ENCODE results near the gene POLR2C. TPM values are rescaled to one million over a fixed set of nuclear protein-coding genes. Genes with fewer than 3 reads are reported as not detected.
"Not testable (repeated sequence)": the region's sequence is repeated elsewhere in the genome, so short reads cannot be mapped to it uniquely, and the experiment has no call there.

Gene POLR2C
- polyA plus RNA-seq, 1 experiment = 143 TPM

DNA sequence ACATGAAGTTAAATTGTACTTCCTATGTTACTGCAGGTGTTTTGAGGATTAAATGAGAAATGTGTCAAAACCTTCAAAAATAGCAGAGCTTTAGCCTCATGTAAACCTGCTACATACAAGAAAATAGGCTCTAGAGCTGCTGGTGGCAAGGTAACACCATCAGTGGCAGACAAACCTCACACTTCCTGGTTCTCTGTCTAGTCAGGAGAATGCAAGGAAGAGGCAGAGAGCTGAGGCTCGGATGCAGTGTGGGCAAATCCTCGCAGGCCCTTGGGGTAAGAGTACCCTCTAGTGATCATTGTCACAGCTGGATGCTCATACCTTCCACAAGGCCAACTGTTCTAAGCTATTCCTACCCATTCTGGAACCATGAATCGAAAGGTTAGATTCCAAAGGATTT, 29.5 kb upstream of the POLR2C start:
- ChIA-PET CTCF (interaction anchor here (0.5 to 2.7 kb wide), 5 partner anchors 10 to 625 kb away, joined by 3 to 15 read pairs (median 7); no protein-coding TSS in a partner anchor), POLR2A (interaction anchor here (0.6 kb wide), 1 partner anchor 198 kb away, joined by 3 read pairs; no protein-coding TSS in a partner anchor)
- DNase-seq (ENCODE audit: low read depth, low spot score) = no peak
- H3K4me3 ChIP-seq (ENCODE audit: low read depth, low read length) = no peak overlapping the region
- no peaks in the 10 kb centered on the region for H3K27me3 ChIP-seq (ENCODE audit: control insufficient read depth, insufficient read depth, low read length)
- TF ChIP-seq CTCF (IDR thresholded peaks at IDR 0.05; ENCODE audit: low read depth, low read length) = no peak
- H3K9me3 ChIP-seq (ENCODE audit: control insufficient read depth, insufficient read depth, low read length) = no peaks in the 10 kb centered on the region
- H3K27ac ChIP-seq (ENCODE audit: low read depth, low read length) = no peak overlapping the region

DNA sequence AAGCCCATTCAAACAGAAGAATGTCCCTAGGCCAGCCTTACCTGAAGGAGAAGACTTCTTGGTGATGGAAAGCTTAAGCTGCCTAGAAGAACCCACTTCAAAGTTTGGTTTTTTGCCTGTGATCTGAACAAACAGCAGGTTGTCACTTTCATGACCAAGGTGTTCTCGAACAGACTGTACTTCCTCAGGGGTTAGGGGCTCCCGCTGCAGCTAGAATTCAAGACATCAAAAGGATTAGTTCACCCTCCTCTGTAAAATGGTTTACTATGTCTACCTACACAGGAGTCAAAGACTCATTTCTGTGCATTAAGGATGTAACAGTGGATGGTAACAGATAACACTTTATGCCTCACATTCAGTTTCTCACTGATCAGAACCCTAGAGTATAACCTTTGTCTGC, 28.5 kb upstream of the POLR2C start:
- Histone ChIP-seq H3K27ac (ENCODE audit: low read depth, low read length) (no peak overlapping the region), H3K9me3 (ENCODE audit: control insufficient read depth, insufficient read depth, low read length) (no peaks in the 10 kb centered on the region), H3K4me3 (ENCODE audit: low read depth, low read length) (no peak overlapping the region), H3K27me3 (ENCODE audit: control insufficient read depth, insufficient read depth, low read length) (no peaks in the 10 kb centered on the region)
- no peak for DNase-seq (ENCODE audit: low read depth, low spot score)
- TF ChIP-seq CTCF (IDR thresholded peaks at IDR 0.05; ENCODE audit: low read depth, low read length) = no peak
- ChIA-PET CTCF (interaction anchor here (0.6 to 1.7 kb wide), 2 partner anchors 10 to 17 kb away, joined by 3 to 7 read pairs; no protein-coding TSS in a partner anchor), POLR2A (no interaction called here)

DNA sequence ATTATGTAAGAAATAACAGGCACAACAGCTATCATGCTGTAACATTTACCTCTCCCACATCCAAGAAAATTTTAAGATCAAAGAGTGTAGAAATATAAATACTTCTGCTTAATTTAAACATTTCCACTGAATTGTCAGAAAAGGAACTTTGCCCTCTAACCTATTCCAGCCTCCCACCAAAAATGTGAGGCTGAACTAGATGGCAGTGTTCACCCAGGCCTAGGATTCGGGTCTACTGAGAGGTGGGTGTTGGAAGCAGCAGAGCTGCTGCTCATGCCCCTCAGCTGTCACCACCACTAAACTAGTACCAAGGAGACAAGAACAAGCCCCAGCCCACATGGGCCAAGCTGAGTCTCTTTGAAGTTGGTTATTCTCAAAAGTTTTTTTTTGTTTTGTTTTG, 26.6 kb upstream of the POLR2C start:
- no peaks in the 10 kb centered on the region for H3K27me3 ChIP-seq (ENCODE audit: control insufficient read depth, insufficient read depth, low read length)
- DNase-seq (ENCODE audit: low read depth, low spot score) = no peak
- H3K27ac ChIP-seq (ENCODE audit: low read depth, low read length) = no peak overlapping the region
- TF ChIP-seq CTCF (IDR thresholded peaks at IDR 0.05; ENCODE audit: low read depth, low read length) = no peak
- ChIA-PET CTCF (interaction anchor here (1.0 to 1.3 kb wide), 2 partner anchors 17 to 26 kb away, joined by 4 read pairs; partner anchors contain the start of gene POLR2C), POLR2A (no interaction called here)
- H3K9me3 ChIP-seq (ENCODE audit: control insufficient read depth, insufficient read depth, low read length) = peaks cover 7% of the 10 kb centered on the region; the same call in 1 of the 2 replicates
- H3K4me3 ChIP-seq (ENCODE audit: low read depth, low read length) = no peak overlapping the region

DNA sequence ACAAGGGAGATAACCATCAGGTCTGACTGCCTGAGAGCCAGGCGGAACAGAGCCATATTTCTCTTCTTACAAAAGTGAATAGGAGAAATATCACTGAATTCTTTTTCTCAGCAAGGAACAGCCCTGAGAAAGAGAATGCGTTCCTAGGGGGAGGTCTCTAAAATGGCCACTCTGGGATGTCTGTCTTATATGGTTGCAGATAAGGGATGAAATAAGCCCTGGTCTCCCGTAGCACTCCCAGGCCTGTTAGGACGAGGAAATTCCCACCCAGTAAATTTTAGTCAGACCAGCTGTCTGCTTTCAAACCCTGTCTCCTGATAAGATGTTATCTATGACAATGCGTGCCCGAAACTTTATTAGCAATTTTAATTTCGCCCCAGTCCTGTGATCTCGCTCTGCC, 22.5 kb upstream of the POLR2C start:
- not testable (repeated sequence) for H3K27ac ChIP-seq (ENCODE audit: low read depth, low read length); DNase-seq (ENCODE audit: low read depth, low spot score); H3K4me3 ChIP-seq (ENCODE audit: low read depth, low read length); H3K9me3 ChIP-seq (ENCODE audit: control insufficient read depth, insufficient read depth, low read length); H3K27me3 ChIP-seq (ENCODE audit: control insufficient read depth, insufficient read depth, low read length)
- ChIA-PET CTCF (interaction anchor here (1.0 to 2.7 kb wide), 3 partner anchors 18 to 22 kb away, joined by 3 to 13 read pairs (median 7); partner anchors contain the start of gene POLR2C), POLR2A (interaction anchor here (0.6 kb wide), 1 partner anchor 16 kb away, joined by 6 read pairs; no protein-coding TSS in a partner anchor)

- CTCF ChIA-PET = interaction anchor here (3.2 kb wide), 1 partner anchor 23 kb away, joined by 11 read pairs; no protein-coding TSS in a partner anchor
- DNase-seq (ENCODE audit: low read depth, low spot score); H3K9me3 ChIP-seq (ENCODE audit: control insufficient read depth, insufficient read depth, low read length); H3K27me3 ChIP-seq (ENCODE audit: control insufficient read depth, insufficient read depth, low read length); H3K27ac ChIP-seq (ENCODE audit: low read depth, low read length); POLR2A ChIA-PET; H3K4me3 ChIP-seq (ENCODE audit: low read depth, low read length): not testable (repeated sequence)
Measured at GRCh38 chr16:57440551-57440950, 21.9 kb upstream of the POLR2C start.

GRCh38 chr16:57444711-57445110, 17.8 kb upstream of the POLR2C start:
- no peaks in the 10 kb centered on the region for H3K27me3 ChIP-seq (ENCODE audit: control insufficient read depth, insufficient read depth, low read length)
- DNase-seq (ENCODE audit: low read depth, low spot score) = no peak
- H3K4me3 ChIP-seq (ENCODE audit: low read depth, low read length) = no peak overlapping the region
- H3K27ac ChIP-seq (ENCODE audit: low read depth, low read length) = no peak overlapping the region
- POLR2A ChIA-PET = no interaction called here
- CTCF ChIA-PET = interaction anchor here (0.9 to 1.3 kb wide), 4 partner anchors 17 to 28 kb away, joined by 3 to 9 read pairs (median 4); partner anchors contain the start of gene POLR2C
- H3K9me3 ChIP-seq (ENCODE audit: control insufficient read depth, insufficient read depth, low read length) = peaks cover 7% of the 10 kb centered on the region
- TF ChIP-seq CTCF (IDR thresholded peaks at IDR 0.05; ENCODE audit: low read depth, low read length) = no peak

Data from AG04450 (cell line).